Mucosa of descending colon (tissue), 3 donors: ENCODE results near the gene CYP19A1. TPM values are rescaled to one million over a fixed set of nuclear protein-coding genes. Genes with fewer than 3 reads are reported as not detected.

Source experiments
- ATAC-seq: fragments of 200-7000 bp; cut with Tn5 transposase; one replicate; pipeline ENCODE4 v1.9.1; 2020; ENCODE audit warnings: mild to moderate bottlenecking, moderate library complexity
- DNase-seq, 3 donors: peaks; one replicate each; pipeline ENCODE4 v3.0.0-alpha.2; 2020
- H3K36me3 ChIP-seq: fragments of 200-600 bp; one replicate; pipeline ENCODE4 v1.8.0; 2021; ENCODE audit warnings: low read depth, mild to moderate bottlenecking
- H3K4me1 ChIP-seq: fragments of 200-600 bp; one replicate; pipeline ENCODE4 v1.8.0; 2021; ENCODE audit warnings: low read depth, mild to moderate bottlenecking
- H3K4me3 ChIP-seq: fragments of 200-600 bp; one replicate; pipeline ENCODE4 v1.8.0; 2021; ENCODE audit warnings: mild to moderate bottlenecking
- H3K9me3 ChIP-seq: fragments of 200-600 bp; one replicate; pipeline ENCODE4 v1.8.0; 2021; ENCODE audit warnings: mild to moderate bottlenecking
- intact Hi-C, 2 donors: fragments of 100-400 bp; cut with DNase I in 1 of 2; cut with micrococcal nuclease in 1 of 2; formaldehyde crosslinking; loops; one replicate each; pipeline versions ENCODE4 v1.11.0 to v1.11.1; 2022; cut with DNase I, micrococcal nuclease
- total RNA-seq, 3 donors: library from RNA; stranded (reverse); fragmentation: NEBNext Ultra II Directional in 2 of 3; extraction: Animal tissue kit (Norgen Biotek cat#: 25700) in 2 of 3; gene quantifications; one replicate each; pipeline versions ENCODE4 v1.2.1 to v1.2.4, GENCODE V29; 2021 to 2023
- TF ChIP-seq, protein P1 (sequence below): fragments of 200-600 bp; IDR thresholded peaks from one replicate; pipeline ENCODE4 v1.8.0; 2022; ENCODE audit warnings: antibody characterized with exemption, mild to moderate bottlenecking
- donor health status: DM: no; HTN: no; CAD: no; lungs with moderate emphysema.
- donor health status: DM: no; HTN: no; CAD: no.
- donor health status: DM: no; HTN: yes; CAD: no.

Gene CYP19A1
- total RNA-seq, 3 donors from 2014 or later = 0.06 to 0.63 (median 0.23) TPM

GRCh38 chr15:51341366-51342226 is 3.2 kb upstream of the CYP19A1 start, which contains the start of gene GLDN:
Gene GLDN, plus strand, starts transcription at chr15:51341655. Its CDS starts 30 bp downstream, at chr15:51341685.
- Histone ChIP-seq H3K4me3 (no peak within 1 kb of the TSS), H3K9me3 (no peaks in the 10 kb centered on the region), H3K36me3 (no peaks in the 10 kb centered on the region), H3K4me1 (peaks cover 5% of the 10 kb centered on the region)
- TF ChIP-seq, protein P1, sequence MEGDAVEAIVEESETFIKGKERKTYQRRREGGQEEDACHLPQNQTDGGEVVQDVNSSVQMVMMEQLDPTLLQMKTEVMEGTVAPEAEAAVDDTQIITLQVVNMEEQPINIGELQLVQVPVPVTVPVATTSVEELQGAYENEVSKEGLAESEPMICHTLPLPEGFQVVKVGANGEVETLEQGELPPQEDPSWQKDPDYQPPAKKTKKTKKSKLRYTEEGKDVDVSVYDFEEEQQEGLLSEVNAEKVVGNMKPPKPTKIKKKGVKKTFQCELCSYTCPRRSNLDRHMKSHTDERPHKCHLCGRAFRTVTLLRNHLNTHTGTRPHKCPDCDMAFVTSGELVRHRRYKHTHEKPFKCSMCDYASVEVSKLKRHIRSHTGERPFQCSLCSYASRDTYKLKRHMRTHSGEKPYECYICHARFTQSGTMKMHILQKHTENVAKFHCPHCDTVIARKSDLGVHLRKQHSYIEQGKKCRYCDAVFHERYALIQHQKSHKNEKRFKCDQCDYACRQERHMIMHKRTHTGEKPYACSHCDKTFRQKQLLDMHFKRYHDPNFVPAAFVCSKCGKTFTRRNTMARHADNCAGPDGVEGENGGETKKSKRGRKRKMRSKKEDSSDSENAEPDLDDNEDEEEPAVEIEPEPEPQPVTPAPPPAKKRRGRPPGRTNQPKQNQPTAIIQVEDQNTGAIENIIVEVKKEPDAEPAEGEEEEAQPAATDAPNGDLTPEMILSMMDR = no peak
- intact Hi-C loops = no loop called here
- ATAC-seq (peak; percentile 84), DNase-seq (peak; percentile 40 to 60 (median 54))

DNA sequence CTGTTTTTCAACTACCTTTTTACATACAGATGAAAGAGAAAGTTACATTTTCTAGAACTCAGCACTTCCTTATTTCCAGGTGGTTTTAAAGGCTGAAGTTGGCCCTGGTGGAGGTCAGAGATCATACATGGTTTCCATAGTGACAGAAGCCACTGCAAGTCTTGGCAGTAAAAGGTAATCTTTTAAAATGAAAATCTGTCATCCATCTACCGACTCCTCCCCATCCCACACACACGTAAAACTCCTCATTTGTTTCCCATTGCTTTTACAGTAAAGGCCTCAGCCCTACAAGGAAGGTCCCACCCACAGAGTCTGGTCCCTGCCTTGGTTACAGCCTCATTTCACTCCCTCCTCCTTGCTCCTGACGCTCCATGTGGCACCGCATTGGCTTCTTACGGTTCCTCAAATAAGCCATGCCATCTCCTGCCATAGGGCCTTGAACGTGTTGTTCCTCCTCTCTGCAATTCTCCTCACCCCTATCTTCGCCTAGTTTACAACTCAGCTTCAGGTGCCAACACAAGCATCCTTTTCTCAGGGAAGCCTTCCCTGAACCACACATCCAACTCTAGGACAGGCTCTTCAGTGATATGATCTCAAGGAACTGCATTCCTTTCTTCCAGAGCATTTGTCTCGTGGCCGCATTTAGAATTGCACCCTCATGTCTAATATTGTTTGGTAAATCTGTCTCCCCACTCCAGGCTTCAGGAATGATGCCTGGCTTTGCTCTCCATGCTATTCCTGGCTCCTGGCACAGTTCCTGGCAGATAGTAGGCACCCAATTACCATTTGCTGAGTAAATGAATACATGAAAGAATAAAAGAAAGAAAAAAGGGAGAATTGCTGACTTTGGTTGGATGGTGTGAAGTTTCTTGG is 2.6 kb downstream of the CYP19A1 start:
- ATAC-seq (peak; percentile 74), DNase-seq (peak in 1 of 3 donors; percentile 33)
- Histone ChIP-seq H3K9me3 (no peaks in the 10 kb centered on the region), H3K4me1 (peaks cover 7% of the 10 kb centered on the region), H3K4me3 (no peak overlapping the region), H3K36me3 (no peaks in the 10 kb centered on the region)
- intact Hi-C loops = no loop called here
- TF ChIP-seq, protein P1 = no peak

- no peak for DNase-seq
- TF ChIP-seq, protein P1 = no peak
- no peak for ATAC-seq
- Histone ChIP-seq H3K4me3 (no peak overlapping the region), H3K4me1 (peaks cover 7% of the 10 kb centered on the region), H3K9me3 (no peaks in the 10 kb centered on the region), H3K36me3 (no peaks in the 10 kb centered on the region)
- intact Hi-C loops = no loop called here
Observed at GRCh38 chr15:51335087-51335486, 3.3 kb downstream of the CYP19A1 start.

DNA sequence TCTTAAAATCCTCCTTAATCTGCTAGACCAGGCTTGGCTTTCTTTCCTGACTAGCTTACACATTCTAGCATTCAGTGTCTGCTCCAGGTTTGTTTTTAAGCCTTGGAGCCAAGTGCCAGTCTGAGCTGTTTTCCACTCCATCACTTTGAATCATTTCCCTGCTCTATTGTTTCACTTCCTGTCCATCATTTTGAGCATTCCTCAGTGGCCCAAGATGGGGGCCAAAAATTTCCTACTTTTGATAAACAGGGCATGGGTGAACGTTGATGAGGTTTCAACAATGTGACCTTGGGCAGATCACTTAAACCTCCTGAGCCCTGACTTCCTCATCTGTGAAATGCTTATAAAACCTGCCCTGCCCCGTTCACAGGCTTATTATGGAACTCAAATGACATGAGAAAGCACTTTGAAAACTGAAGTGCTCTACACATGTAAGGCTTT is 4.4 kb downstream of the CYP19A1 start:
- TF ChIP-seq, protein P1 = no peak
- peak in 1 of 3 donors; percentile 55 for DNase-seq
- Histone ChIP-seq H3K4me3 (no peak overlapping the region), H3K4me1 (peaks cover 7% of the 10 kb centered on the region), H3K9me3 (no peaks in the 10 kb centered on the region), H3K36me3 (no peaks in the 10 kb centered on the region)
- intact Hi-C loops = no loop called here
- peak; percentile 72 for ATAC-seq

DNA sequence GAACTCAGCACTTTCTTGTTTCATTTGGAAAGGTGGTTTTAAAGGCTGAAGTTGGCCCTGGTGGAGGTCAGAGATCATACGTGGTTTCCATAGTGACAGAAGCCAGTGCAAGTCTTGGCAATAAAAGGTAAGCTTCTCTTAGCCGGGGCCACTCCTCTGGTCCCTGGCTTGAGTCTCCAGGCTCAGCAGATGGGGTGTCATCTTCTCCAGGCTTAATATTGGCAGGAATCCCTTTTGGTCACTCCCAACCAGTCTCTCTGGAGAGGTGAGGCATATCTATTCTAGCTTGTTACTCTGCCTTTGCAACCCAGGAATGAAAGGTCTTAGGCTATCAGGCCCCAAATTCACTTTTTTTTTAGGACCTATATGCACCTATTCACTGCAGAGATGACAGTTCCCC is 4.8 kb downstream of the CYP19A1 start:
- ATAC-seq (no peak), DNase-seq (no peak)
- Histone ChIP-seq H3K36me3 (no peaks in the 10 kb centered on the region), H3K4me3 (no peak overlapping the region), H3K4me1 (peaks cover 7% of the 10 kb centered on the region), H3K9me3 (no peaks in the 10 kb centered on the region)
- intact Hi-C loops = no loop called here
- TF ChIP-seq, protein P1 = no peak
